Activated T-helper 2 cell treated with anti-CD3 and anti-CD28 coated beads, Interferon-gamma antibody, Interleukin-2, Interleukin-4, amounts not matched to agents 10 μg/mL and 5 μg/mL and 100 μg/mL, durations not matched to agents 14 hours and 24 hours and 36 hours (primary cell): ENCODE results near the gene DGKG. TPM values are rescaled to one million over a fixed set of nuclear protein-coding genes. Genes with fewer than 3 reads are reported as not detected.

Source experiments
- DNase-seq: peaks from one replicate; pipeline ENCODE4 v3.0.0; 2021; ENCODE audit warnings: low spot score
- H3K27ac Mint-ChIP-seq: one replicate; pipeline ENCODE4 v1.8.0; 2021; ENCODE audit warnings: mixed read lengths
- H3K27me3 Mint-ChIP-seq: one replicate; pipeline ENCODE4 v1.8.0; 2021; ENCODE audit warnings: low read depth, mixed read lengths
- H3K36me3 Mint-ChIP-seq: one replicate; pipeline ENCODE4 v1.8.0; 2021; ENCODE audit warnings: low read depth, mixed read lengths
- H3K4me1 Mint-ChIP-seq: one replicate; pipeline ENCODE4 v1.8.0; 2021; ENCODE audit warnings: low read depth, mixed read lengths
- H3K4me3 Mint-ChIP-seq: one replicate; pipeline ENCODE4 v1.8.0; 2021; ENCODE audit warnings: low read depth, mild to moderate bottlenecking, moderate library complexity, mixed read lengths
- H3K9me3 Mint-ChIP-seq: one replicate; pipeline ENCODE4 v1.8.0; 2021; ENCODE audit warnings: mixed read lengths
- intact Hi-C: fragments of 100-400 bp; cut with micrococcal nuclease; formaldehyde crosslinking; loops from one replicate; pipeline ENCODE4 v1.15.1; 2023
- total RNA-seq: library from RNA; stranded (reverse); gene quantifications from 2 replicates; pipeline ENCODE4 v1.2.3, GENCODE V29; 2022

The DGKG gene
- total RNA-seq, 1 donor from 2014 or later = 0.05 TPM

- no peak for DNase-seq
- H3K27ac Mint-ChIP-seq = no peak overlapping the region
- peaks cover 11% of the 10 kb centered on the region for H3K4me1 Mint-ChIP-seq
- H3K36me3 Mint-ChIP-seq = no peaks in the 10 kb centered on the region
- no peak overlapping the region for H3K4me3 Mint-ChIP-seq
- intact Hi-C loops = no loop called here
- peaks cover 25% of the 10 kb centered on the region for H3K27me3 Mint-ChIP-seq
- H3K9me3 Mint-ChIP-seq = no peaks in the 10 kb centered on the region
These were observed 127.9 kb downstream of the DGKG start for GRCh38 chr3:186234152-186234551.

GRCh38 chr3:186226482-186226881 is 135.6 kb downstream of the DGKG start:
- Mint-ChIP-seq H3K27me3 (peaks cover 59% of the 10 kb centered on the region), H3K9me3 (no peaks in the 10 kb centered on the region), H3K4me1 (no peaks in the 10 kb centered on the region), H3K36me3 (no peaks in the 10 kb centered on the region), H3K4me3 (no peak overlapping the region), H3K27ac (no peak overlapping the region)
- no peak for DNase-seq
- intact Hi-C loops = no loop called here

GRCh38 chr3:186225603-186226002 is 136.4 kb downstream of the DGKG start:
- no peak for DNase-seq
- Mint-ChIP-seq H3K9me3 (no peaks in the 10 kb centered on the region), H3K36me3 (no peaks in the 10 kb centered on the region), H3K27ac (no peak overlapping the region), H3K27me3 (peaks cover 59% of the 10 kb centered on the region), H3K4me1 (no peaks in the 10 kb centered on the region), H3K4me3 (no peak overlapping the region)
- intact Hi-C loops = no loop called here

- intact Hi-C loops = no loop called here
- Mint-ChIP-seq H3K27me3 (peaks cover 62% of the 10 kb centered on the region), H3K9me3 (no peaks in the 10 kb centered on the region), H3K27ac (no peak overlapping the region), H3K36me3 (no peaks in the 10 kb centered on the region), H3K4me3 (no peak overlapping the region), H3K4me1 (no peaks in the 10 kb centered on the region)
- DNase-seq = no peak
These were observed 137.9 kb downstream of the DGKG start for GRCh38 chr3:186224041-186224610.

GRCh38 chr3:186223476-186223875 is 138.6 kb downstream of the DGKG start:
- Mint-ChIP-seq H3K4me1 (no peaks in the 10 kb centered on the region), H3K4me3 (no peak overlapping the region), H3K27ac (no peak overlapping the region), H3K9me3 (no peaks in the 10 kb centered on the region), H3K27me3 (peaks cover 57% of the 10 kb centered on the region), H3K36me3 (no peaks in the 10 kb centered on the region)
- no peak for DNase-seq
- intact Hi-C loops = no loop called here

GRCh38 chr3:186221760-186222378 is 140.2 kb downstream of the DGKG start:
- Mint-ChIP-seq H3K27ac (no peak overlapping the region), H3K9me3 (no peaks in the 10 kb centered on the region), H3K27me3 (peaks cover 58% of the 10 kb centered on the region), H3K4me3 (no peak overlapping the region), H3K36me3 (no peaks in the 10 kb centered on the region), H3K4me1 (peaks cover 8% of the 10 kb centered on the region)
- DNase-seq = no peak
- intact Hi-C loops = no loop called here

GRCh38 chr3:186220911-186221645 is 141.0 kb downstream of the DGKG start:
- no peak for DNase-seq
- Mint-ChIP-seq H3K36me3 (no peaks in the 10 kb centered on the region), H3K27ac (no peak overlapping the region), H3K4me1 (peaks cover 8% of the 10 kb centered on the region), H3K4me3 (no peak overlapping the region), H3K9me3 (no peaks in the 10 kb centered on the region), H3K27me3 (peaks cover 56% of the 10 kb centered on the region)
- intact Hi-C loops = no loop called here

- no peak for DNase-seq
- peaks cover 52% of the 10 kb centered on the region for H3K27me3 Mint-ChIP-seq
- no peaks in the 10 kb centered on the region for H3K9me3 Mint-ChIP-seq
- H3K27ac Mint-ChIP-seq = no peak overlapping the region
- intact Hi-C loops = no loop called here
- H3K36me3 Mint-ChIP-seq = no peaks in the 10 kb centered on the region
- H3K4me1 Mint-ChIP-seq = peaks cover 8% of the 10 kb centered on the region
- H3K4me3 Mint-ChIP-seq = no peak overlapping the region
These were observed 141.7 kb downstream of the DGKG start for GRCh38 chr3:186220365-186220764.

- Mint-ChIP-seq H3K4me3 (no peak overlapping the region), H3K36me3 (no peaks in the 10 kb centered on the region), H3K27me3 (peaks cover 50% of the 10 kb centered on the region), H3K9me3 (no peaks in the 10 kb centered on the region), H3K4me1 (peaks cover 8% of the 10 kb centered on the region), H3K27ac (no peak overlapping the region)
- no peak for DNase-seq
- intact Hi-C loops = no loop called here
These were observed 142.8 kb downstream of the DGKG start for GRCh38 chr3:186219211-186219638.

GRCh38 chr3:186218421-186218820 is 143.6 kb downstream of the DGKG start:
- Mint-ChIP-seq H3K27me3 (peaks cover 46% of the 10 kb centered on the region), H3K9me3 (no peaks in the 10 kb centered on the region), H3K27ac (no peak overlapping the region), H3K4me1 (peaks cover 8% of the 10 kb centered on the region), H3K4me3 (no peak overlapping the region), H3K36me3 (no peaks in the 10 kb centered on the region)
- intact Hi-C loops = no loop called here
- no peak for DNase-seq

GRCh38 chr3:186217820-186218164 is 144.2 kb downstream of the DGKG start:
- peaks cover 46% of the 10 kb centered on the region for H3K27me3 Mint-ChIP-seq
- DNase-seq = no peak
- intact Hi-C loops = no loop called here
- no peak overlapping the region for H3K27ac Mint-ChIP-seq
- H3K4me3 Mint-ChIP-seq = no peak overlapping the region
- no peaks in the 10 kb centered on the region for H3K36me3 Mint-ChIP-seq
- H3K9me3 Mint-ChIP-seq = no peaks in the 10 kb centered on the region
- H3K4me1 Mint-ChIP-seq = peaks cover 8% of the 10 kb centered on the region

- no peaks in the 10 kb centered on the region for H3K9me3 Mint-ChIP-seq
- H3K27ac Mint-ChIP-seq = no peak overlapping the region
- peaks cover 48% of the 10 kb centered on the region for H3K27me3 Mint-ChIP-seq
- peaks cover 8% of the 10 kb centered on the region for H3K4me1 Mint-ChIP-seq
- H3K4me3 Mint-ChIP-seq = no peak overlapping the region
- DNase-seq = no peak
- intact Hi-C loops = no loop called here
- no peaks in the 10 kb centered on the region for H3K36me3 Mint-ChIP-seq
These were observed 144.9 kb downstream of the DGKG start for GRCh38 chr3:186216900-186217819.
